Measurements from ENCODE around the gene STAG2. TPM values are rescaled to one million over a fixed set of nuclear protein-coding genes. Genes with fewer than 3 reads are reported as not detected.

Gene STAG2
- total RNA-seq, 2 donors from 2014 or later: 73.7 to 130 TPM

GRCh38 chrX:123971982-123972381, 10.5 kb downstream of the STAG2 start:
- H3K4me1 ChIP-seq (ENCODE audit: control insufficient read depth, insufficient read depth, low read length): no peaks in the 10 kb centered on the region
- WGBS, 2 experiments (ENCODE audit: insufficient coverage in 1 of 2, insufficient read length in 1 of 2): no CpG with 5 or more reads among the region's 5 CpGs
- H3K9ac ChIP-seq (ENCODE audit: extremely low read depth, low read length, poor library complexity, severe bottlenecking): no peak overlapping the region
- Mint-ChIP-seq H3K27me3 (ENCODE audit: insufficient read depth) (no peaks in the 10 kb centered on the region), H3K9me3 (peaks cover 7% of the 10 kb centered on the region), H3K4me1 (peaks cover 6% of the 10 kb centered on the region), H3K36me3 (ENCODE audit: low read depth) (peaks cover 17% of the 10 kb centered on the region), H3K27ac (no peak overlapping the region), H3K4me3 (no peak overlapping the region)
- no peaks in the 10 kb centered on the region for H3K9me3 ChIP-seq (ENCODE audit: control insufficient read depth, low read length)
- H3K27ac ChIP-seq (ENCODE audit: low read depth, low read length): no peak overlapping the region
- TF ChIP-seq, protein P1, sequence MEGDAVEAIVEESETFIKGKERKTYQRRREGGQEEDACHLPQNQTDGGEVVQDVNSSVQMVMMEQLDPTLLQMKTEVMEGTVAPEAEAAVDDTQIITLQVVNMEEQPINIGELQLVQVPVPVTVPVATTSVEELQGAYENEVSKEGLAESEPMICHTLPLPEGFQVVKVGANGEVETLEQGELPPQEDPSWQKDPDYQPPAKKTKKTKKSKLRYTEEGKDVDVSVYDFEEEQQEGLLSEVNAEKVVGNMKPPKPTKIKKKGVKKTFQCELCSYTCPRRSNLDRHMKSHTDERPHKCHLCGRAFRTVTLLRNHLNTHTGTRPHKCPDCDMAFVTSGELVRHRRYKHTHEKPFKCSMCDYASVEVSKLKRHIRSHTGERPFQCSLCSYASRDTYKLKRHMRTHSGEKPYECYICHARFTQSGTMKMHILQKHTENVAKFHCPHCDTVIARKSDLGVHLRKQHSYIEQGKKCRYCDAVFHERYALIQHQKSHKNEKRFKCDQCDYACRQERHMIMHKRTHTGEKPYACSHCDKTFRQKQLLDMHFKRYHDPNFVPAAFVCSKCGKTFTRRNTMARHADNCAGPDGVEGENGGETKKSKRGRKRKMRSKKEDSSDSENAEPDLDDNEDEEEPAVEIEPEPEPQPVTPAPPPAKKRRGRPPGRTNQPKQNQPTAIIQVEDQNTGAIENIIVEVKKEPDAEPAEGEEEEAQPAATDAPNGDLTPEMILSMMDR (conservative IDR thresholded peaks at IDR 0.05): no peak
- no peaks in the 10 kb centered on the region for H3K27me3 ChIP-seq (ENCODE audit: control insufficient read depth, insufficient read depth, low read length, poor library complexity, severe bottlenecking)
- DNase-seq: no peak
- H3K36me3 ChIP-seq (ENCODE audit: control insufficient read depth, insufficient read depth, low read length): no peaks in the 10 kb centered on the region
- no peak overlapping the region for H3K4me3 ChIP-seq (ENCODE audit: low read length)

DNA sequence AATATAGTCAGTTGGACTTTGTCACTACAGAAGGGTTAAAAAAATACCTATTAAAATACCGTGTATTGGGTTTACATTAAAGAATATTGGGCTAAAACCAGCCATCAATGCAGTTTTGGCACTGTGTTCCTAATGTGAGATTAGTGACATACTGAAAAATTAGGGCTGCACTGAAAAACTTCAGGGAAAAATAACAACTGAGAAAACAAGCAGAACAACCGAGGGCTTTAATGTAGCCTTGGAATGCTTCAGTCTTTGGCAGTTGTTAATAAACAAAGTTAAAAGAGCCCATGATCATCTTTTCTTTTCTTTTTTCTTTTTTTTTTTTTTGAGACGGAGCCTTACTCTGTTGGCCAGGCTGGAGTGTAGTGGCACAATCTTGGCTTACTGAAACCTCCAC, 12.4 kb downstream of the STAG2 start:
- H3K27ac Mint-ChIP-seq: no peak overlapping the region
- H3K4me1 Mint-ChIP-seq: peaks cover 5% of the 10 kb centered on the region

DNA sequence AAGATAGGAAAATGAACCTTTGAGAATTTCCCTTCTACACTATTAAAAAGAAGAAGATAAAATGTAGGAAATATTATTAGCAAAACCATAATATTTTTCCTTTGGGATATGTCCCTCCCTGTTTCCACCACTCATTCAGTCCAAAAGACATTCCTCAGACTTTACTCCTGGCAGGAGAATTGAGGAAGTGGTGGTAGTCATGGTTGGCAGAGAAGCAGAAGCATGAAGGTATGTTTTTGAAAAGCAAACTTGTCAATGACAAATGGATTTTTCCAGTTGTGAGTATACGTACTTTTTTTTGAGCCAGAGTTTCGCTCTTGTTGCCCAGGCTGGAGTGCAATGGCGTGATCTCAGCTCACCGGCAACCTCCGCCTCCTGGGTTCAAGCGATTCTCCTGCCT, 13.7 kb downstream of the STAG2 start:
- no peak for DNase-seq
- H3K4me1 Mint-ChIP-seq: peaks cover 11% of the 10 kb centered on the region
- no peaks in the 10 kb centered on the region for H3K27me3 Mint-ChIP-seq (ENCODE audit: insufficient read depth)
- peaks cover 7% of the 10 kb centered on the region for H3K9me3 Mint-ChIP-seq
- TF ChIP-seq, protein P1 (conservative IDR thresholded peaks at IDR 0.05): no peak
- H3K9me3 ChIP-seq (ENCODE audit: control insufficient read depth, low read length): no peaks in the 10 kb centered on the region
- H3K4me3 Mint-ChIP-seq: no peak overlapping the region
- H3K9ac ChIP-seq (ENCODE audit: extremely low read depth, low read length, poor library complexity, severe bottlenecking): no peak overlapping the region
- H3K4me1 ChIP-seq (ENCODE audit: control insufficient read depth, insufficient read depth, low read length): no peaks in the 10 kb centered on the region
- 94% methylated on average over 2 to 6 of the region's 6 CpGs for WGBS, 2 experiments (ENCODE audit: insufficient coverage in 1 of 2, insufficient read length in 1 of 2)
- H3K36me3 ChIP-seq (ENCODE audit: control insufficient read depth, insufficient read depth, low read length): no peaks in the 10 kb centered on the region
- H3K36me3 Mint-ChIP-seq (ENCODE audit: low read depth): peaks cover 12% of the 10 kb centered on the region
- H3K27me3 ChIP-seq (ENCODE audit: control insufficient read depth, insufficient read depth, low read length, poor library complexity, severe bottlenecking): no peaks in the 10 kb centered on the region
- no peak overlapping the region for H3K27ac Mint-ChIP-seq
- H3K4me3 ChIP-seq (ENCODE audit: low read length): no peak overlapping the region
- H3K27ac ChIP-seq (ENCODE audit: low read depth, low read length): no peak overlapping the region

More for the DNA sequence above, 12.4 kb downstream of the STAG2 start:
- TF ChIP-seq, protein P1 (conservative IDR thresholded peaks at IDR 0.05): no peak
- WGBS, 2 experiments (ENCODE audit: insufficient coverage in 1 of 2, insufficient read length in 1 of 2): 90% methylated on average over 3 of the region's 3 CpGs; no CpG with 5 or more reads in 1 of the 2 experiments
- Histone ChIP-seq H3K27ac (ENCODE audit: low read depth, low read length) (no peak overlapping the region), H3K27me3 (ENCODE audit: control insufficient read depth, insufficient read depth, low read length, poor library complexity, severe bottlenecking) (no peaks in the 10 kb centered on the region), H3K4me3 (ENCODE audit: low read length) (no peak overlapping the region), H3K36me3 (ENCODE audit: control insufficient read depth, insufficient read depth, low read length) (no peaks in the 10 kb centered on the region), H3K9me3 (ENCODE audit: control insufficient read depth, low read length) (no peaks in the 10 kb centered on the region), H3K9ac (ENCODE audit: extremely low read depth, low read length, poor library complexity, severe bottlenecking) (no peak overlapping the region), H3K4me1 (ENCODE audit: control insufficient read depth, insufficient read depth, low read length) (no peaks in the 10 kb centered on the region)
- no peaks in the 10 kb centered on the region for H3K27me3 Mint-ChIP-seq (ENCODE audit: insufficient read depth)
- peaks cover 7% of the 10 kb centered on the region for H3K9me3 Mint-ChIP-seq
- no peak overlapping the region for H3K4me3 Mint-ChIP-seq
- no peak for DNase-seq
- peaks cover 12% of the 10 kb centered on the region for H3K36me3 Mint-ChIP-seq (ENCODE audit: low read depth)
